Measurements from ENCODE around the gene PARD3B. TPM values are rescaled to one million over a fixed set of nuclear protein-coding genes. Genes with fewer than 3 reads are reported as not detected.

Gene PARD3B
- total and polyA plus RNA-seq, 2 of the 13 experiments (the other 11 are each of a cell fraction or from before 2014, with no cell fraction given): 0.71 to 2.3 TPM

- TF ChIP-seq GMEB1 (CRISPR knock-in tag; IDR thresholded peaks at IDR 0.05; ENCODE audit: borderline replicate concordance) (no peak), CHD2 (IDR thresholded peaks at IDR 0.05; ENCODE audit: low read depth, low read length) (no peak), ZNF431 (CRISPR knock-in tag; IDR thresholded peaks at IDR 0.05; ENCODE audit: borderline replicate concordance, low read depth) (no peak), ZNF512 (CRISPR knock-in tag; IDR thresholded peaks at IDR 0.05) (no peak), ZNF574 (CRISPR knock-in tag; IDR thresholded peaks at IDR 0.05) (no peak), TSC22D2 (CRISPR knock-in tag; IDR thresholded peaks at IDR 0.05; ENCODE audit: borderline replicate concordance) (no peak), THAP11 (CRISPR knock-in tag; IDR thresholded peaks at IDR 0.05) (no peak), CREBL2 (CRISPR knock-in tag; IDR thresholded peaks at IDR 0.05; ENCODE audit: borderline replicate concordance) (no peak), JUND (CRISPR knock-in tag; IDR thresholded peaks at IDR 0.05) (no peak), TEAD3 (CRISPR knock-in tag; optimal IDR thresholded peaks at IDR 0.05; ENCODE audit: borderline replicate concordance) (no peak), PBX3 (CRISPR knock-in tag; IDR thresholded peaks at IDR 0.05; ENCODE audit: borderline replicate concordance) (no peak), TERF1 (CRISPR knock-in tag; IDR thresholded peaks at IDR 0.05) (no peak), ATF6 (CRISPR knock-in tag; conservative IDR thresholded peaks at IDR 0.05) (no peak)
Observed at GRCh38 chr2:205343103-205343502, 797.8 kb downstream of the PARD3B start (continued).

All from HepG2 (cell line).